Measurements from ENCODE around the gene C10orf90. TPM values are rescaled to one million over a fixed set of nuclear protein-coding genes. Genes with fewer than 3 reads are reported as not detected.

The C10orf90 gene
- total and polyA plus RNA-seq, 11 donors: not detected

DNA sequence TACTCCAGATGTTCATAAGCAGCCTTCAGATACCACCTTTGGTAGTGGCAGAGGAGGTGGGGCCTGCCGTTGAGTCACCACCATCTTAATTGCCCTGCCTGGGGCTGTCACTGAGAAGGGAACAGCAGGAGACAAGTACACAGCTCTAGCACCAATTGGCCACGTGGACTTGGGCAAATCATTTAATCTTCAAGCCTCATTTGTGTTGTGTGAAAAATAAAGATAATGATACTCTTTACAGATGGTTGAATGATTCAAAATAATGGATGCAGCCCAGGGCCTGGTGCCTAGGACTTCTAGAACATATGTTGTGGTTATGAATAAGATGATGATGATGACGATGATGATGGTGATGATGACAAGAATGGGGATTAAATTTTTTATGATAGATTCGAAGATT is 170.3 kb downstream of the C10orf90 start:
- 75 to 87% (median 79%) methylated on average over 4 of the region's 4 CpGs for WGBS, 4 donors
- Histone ChIP-seq H3K27ac (no peak overlapping the region), H3K4me1 (no peaks in the 10 kb centered on the region), H3K9me3 (no peaks in the 10 kb centered on the region), H3K4me3 (no peak overlapping the region), H3K27me3 (peaks cover 0 to 5% (median 0%) of the 10 kb centered on the region in 9 donors), H3K36me3 (no peaks in the 10 kb centered on the region)
- DNase-seq: no peak
- no peak for TF ChIP-seq POLR2A (IDR thresholded peaks at IDR 0.05)
- TF ChIP-seq, protein P1, sequence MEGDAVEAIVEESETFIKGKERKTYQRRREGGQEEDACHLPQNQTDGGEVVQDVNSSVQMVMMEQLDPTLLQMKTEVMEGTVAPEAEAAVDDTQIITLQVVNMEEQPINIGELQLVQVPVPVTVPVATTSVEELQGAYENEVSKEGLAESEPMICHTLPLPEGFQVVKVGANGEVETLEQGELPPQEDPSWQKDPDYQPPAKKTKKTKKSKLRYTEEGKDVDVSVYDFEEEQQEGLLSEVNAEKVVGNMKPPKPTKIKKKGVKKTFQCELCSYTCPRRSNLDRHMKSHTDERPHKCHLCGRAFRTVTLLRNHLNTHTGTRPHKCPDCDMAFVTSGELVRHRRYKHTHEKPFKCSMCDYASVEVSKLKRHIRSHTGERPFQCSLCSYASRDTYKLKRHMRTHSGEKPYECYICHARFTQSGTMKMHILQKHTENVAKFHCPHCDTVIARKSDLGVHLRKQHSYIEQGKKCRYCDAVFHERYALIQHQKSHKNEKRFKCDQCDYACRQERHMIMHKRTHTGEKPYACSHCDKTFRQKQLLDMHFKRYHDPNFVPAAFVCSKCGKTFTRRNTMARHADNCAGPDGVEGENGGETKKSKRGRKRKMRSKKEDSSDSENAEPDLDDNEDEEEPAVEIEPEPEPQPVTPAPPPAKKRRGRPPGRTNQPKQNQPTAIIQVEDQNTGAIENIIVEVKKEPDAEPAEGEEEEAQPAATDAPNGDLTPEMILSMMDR (IDR thresholded peaks at IDR 0.05): no peak
- ATAC-seq: no peak
- intact Hi-C loops (cut with DNase I): loop anchor here in 7 of 10 donors (5.0 to 10.0 kb wide), 5 partner anchors 115 to 633 kb away; partner anchors contain the start of gene ADAM12 (in 1 of the 7)

- 94 to 97% (median 96%) methylated on average over 6 of the region's 6 CpGs for WGBS, 4 donors
- intact Hi-C loops (cut with DNase I): loop anchor here in 7 of 10 donors (5.0 to 10.0 kb wide), 5 partner anchors 115 to 632 kb away; partner anchors contain the start of gene ADAM12 (in 1 of the 7)
- no peak for DNase-seq
- Histone ChIP-seq H3K9me3 (no peaks in the 10 kb centered on the region), H3K4me1 (no peaks in the 10 kb centered on the region), H3K36me3 (no peaks in the 10 kb centered on the region), H3K4me3 (no peak overlapping the region), H3K27me3 (peaks cover 0 to 5% (median 0%) of the 10 kb centered on the region in 9 donors), H3K27ac (no peak overlapping the region)
- no peak for ATAC-seq
- no peak for TF ChIP-seq POLR2A (IDR thresholded peaks at IDR 0.05)
- TF ChIP-seq, protein P1 (IDR thresholded peaks at IDR 0.05): no peak
Observed at GRCh38 chr10:126499744-126500143, 170.7 kb downstream of the C10orf90 start.

DNA sequence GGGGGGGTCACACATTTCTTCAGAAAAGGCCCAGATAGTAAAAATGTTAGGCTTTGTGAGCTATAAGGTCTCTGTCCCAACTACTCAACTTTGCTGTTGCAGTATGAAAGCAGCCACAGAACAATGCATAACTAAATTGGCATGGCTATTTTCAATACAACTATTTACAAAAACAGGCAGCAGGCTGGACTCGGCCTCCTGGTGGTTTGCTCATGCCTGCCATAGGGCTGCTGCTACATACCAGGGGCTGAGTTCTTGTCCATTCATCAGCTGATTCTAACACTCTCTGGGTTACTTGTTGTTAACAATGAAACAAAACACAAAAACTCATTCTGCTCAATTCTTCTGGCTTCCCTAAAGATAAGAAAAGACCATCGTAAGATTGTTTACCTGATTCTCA is 172.8 kb downstream of the C10orf90 start:
- 72 to 84% (median 80%) methylated on average over 2 of the region's 2 CpGs for WGBS, 4 donors
- DNase-seq: no peak

GRCh38 chr10:126496771-126497545 is 173.5 kb downstream of the C10orf90 start:
- DNase-seq: no peak
- Histone ChIP-seq H3K36me3 (no peaks in the 10 kb centered on the region), H3K4me1 (no peaks in the 10 kb centered on the region), H3K9me3 (no peaks in the 10 kb centered on the region), H3K27me3 (no peaks in the 10 kb centered on the region), H3K4me3 (no peak overlapping the region), H3K27ac (no peak overlapping the region)
- 83 to 90% (median 86%) methylated on average over 16 of the region's 16 CpGs for WGBS, 4 donors
- no peak for ATAC-seq
- TF ChIP-seq POLR2A (IDR thresholded peaks at IDR 0.05): no peak
- TF ChIP-seq, protein P1 (IDR thresholded peaks at IDR 0.05): no peak
- intact Hi-C loops (cut with DNase I): no loop called here

More for the DNA sequence above, 172.8 kb downstream of the C10orf90 start:
- H3K27ac ChIP-seq: no peak overlapping the region
- intact Hi-C loops (cut with DNase I): no loop called here
- no peak for ATAC-seq
- H3K4me1 ChIP-seq: no peaks in the 10 kb centered on the region
- no peak overlapping the region for H3K4me3 ChIP-seq
- no peaks in the 10 kb centered on the region for H3K36me3 ChIP-seq
- H3K9me3 ChIP-seq: no peaks in the 10 kb centered on the region
- H3K27me3 ChIP-seq: no peaks in the 10 kb centered on the region
- TF ChIP-seq POLR2A (IDR thresholded peaks at IDR 0.05): no peak
- TF ChIP-seq, protein P1 (IDR thresholded peaks at IDR 0.05): no peak
